Ishikawa (cell line): Measurements from ENCODE around the gene GTF2I.
A peak's percentile ranks its signal among the peaks of the same experiment; 100 is the strongest.

ENCODE experiments used
- CEBPB ChIP-seq: IDR thresholded peaks from 2 replicates; pipeline ENCODE4 v1.6.1; 2012
- CREB1 ChIP-seq: IDR thresholded peaks from 2 replicates; pipeline ENCODE4 v1.6.1; 2012; ENCODE audit warnings: low read depth
- EGR1 ChIP-seq: IDR thresholded peaks from 2 replicates; pipeline ENCODE4 v1.6.1; 2012
- EP300 ChIP-seq: IDR thresholded peaks from 2 replicates; pipeline ENCODE4 v1.6.1; 2012; ENCODE audit warnings: borderline replicate concordance
- FOXM1 ChIP-seq: IDR thresholded peaks from 2 replicates; pipeline ENCODE4 v1.6.1; 2012; ENCODE audit warnings: low read depth, borderline replicate concordance
- NFIC ChIP-seq: IDR thresholded peaks from 2 replicates; pipeline ENCODE4 v1.6.1; 2012
- RAD21 ChIP-seq: IDR thresholded peaks from 2 replicates; pipeline ENCODE4 v1.6.1; 2012; ENCODE audit warnings: low read depth
- TAF1 ChIP-seq: IDR thresholded peaks from 2 replicates; pipeline ENCODE4 v1.6.1; 2012; ENCODE audit warnings: low read depth, mild to moderate bottlenecking
- TCF12 ChIP-seq: IDR thresholded peaks from 2 replicates; pipeline ENCODE4 v1.6.1; 2012; ENCODE audit warnings: low read depth
- TEAD4 ChIP-seq: IDR thresholded peaks from 2 replicates; pipeline ENCODE4 v1.6.1; 2012
- YY1 ChIP-seq: IDR thresholded peaks from 2 replicates; pipeline ENCODE4 v1.6.1; 2012; ENCODE audit warnings: low read depth
- ZBTB7A ChIP-seq: IDR thresholded peaks from 2 replicates; pipeline ENCODE4 v1.6.1; 2012; ENCODE audit warnings: low read depth
- TF ChIP-seq, protein P1 (sequence below): IDR thresholded peaks from 2 replicates; pipeline ENCODE4 v1.6.1; 2012; ENCODE audit warnings: low read depth, mild to moderate bottlenecking
- TF ChIP-seq, protein P2 (sequence below): IDR thresholded peaks from 2 replicates; pipeline ENCODE4 v1.6.1; 2012
- TF ChIP-seq, protein P3 (sequence below): IDR thresholded peaks from 2 replicates; pipeline ENCODE4 v1.6.1; 2012

Gene GTF2I

DNA sequence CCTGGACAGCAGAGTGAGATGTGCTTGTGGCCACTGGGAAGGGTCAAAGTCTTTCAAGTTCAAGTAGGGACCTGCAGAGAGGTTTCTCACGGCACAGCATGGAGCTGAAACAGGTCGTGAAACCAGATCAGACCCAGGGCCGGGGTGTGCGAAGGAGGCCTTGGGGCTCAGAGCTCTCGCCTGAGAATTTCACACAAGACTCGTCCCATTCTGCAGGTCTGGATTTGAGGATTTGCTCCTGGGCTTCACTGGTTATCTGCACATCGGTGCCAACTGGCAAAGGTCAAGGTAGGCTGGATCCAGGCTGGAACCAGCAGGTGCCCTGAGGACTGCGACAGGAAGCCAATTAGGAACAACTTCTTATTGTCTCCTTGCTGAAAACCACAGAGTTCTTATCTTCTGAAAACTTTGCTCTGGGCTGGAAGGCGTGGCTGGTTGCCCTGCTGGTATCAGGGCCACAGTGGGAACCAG, 24.0 kb upstream of the GTF2I start:
- TF ChIP-seq, protein P1, sequence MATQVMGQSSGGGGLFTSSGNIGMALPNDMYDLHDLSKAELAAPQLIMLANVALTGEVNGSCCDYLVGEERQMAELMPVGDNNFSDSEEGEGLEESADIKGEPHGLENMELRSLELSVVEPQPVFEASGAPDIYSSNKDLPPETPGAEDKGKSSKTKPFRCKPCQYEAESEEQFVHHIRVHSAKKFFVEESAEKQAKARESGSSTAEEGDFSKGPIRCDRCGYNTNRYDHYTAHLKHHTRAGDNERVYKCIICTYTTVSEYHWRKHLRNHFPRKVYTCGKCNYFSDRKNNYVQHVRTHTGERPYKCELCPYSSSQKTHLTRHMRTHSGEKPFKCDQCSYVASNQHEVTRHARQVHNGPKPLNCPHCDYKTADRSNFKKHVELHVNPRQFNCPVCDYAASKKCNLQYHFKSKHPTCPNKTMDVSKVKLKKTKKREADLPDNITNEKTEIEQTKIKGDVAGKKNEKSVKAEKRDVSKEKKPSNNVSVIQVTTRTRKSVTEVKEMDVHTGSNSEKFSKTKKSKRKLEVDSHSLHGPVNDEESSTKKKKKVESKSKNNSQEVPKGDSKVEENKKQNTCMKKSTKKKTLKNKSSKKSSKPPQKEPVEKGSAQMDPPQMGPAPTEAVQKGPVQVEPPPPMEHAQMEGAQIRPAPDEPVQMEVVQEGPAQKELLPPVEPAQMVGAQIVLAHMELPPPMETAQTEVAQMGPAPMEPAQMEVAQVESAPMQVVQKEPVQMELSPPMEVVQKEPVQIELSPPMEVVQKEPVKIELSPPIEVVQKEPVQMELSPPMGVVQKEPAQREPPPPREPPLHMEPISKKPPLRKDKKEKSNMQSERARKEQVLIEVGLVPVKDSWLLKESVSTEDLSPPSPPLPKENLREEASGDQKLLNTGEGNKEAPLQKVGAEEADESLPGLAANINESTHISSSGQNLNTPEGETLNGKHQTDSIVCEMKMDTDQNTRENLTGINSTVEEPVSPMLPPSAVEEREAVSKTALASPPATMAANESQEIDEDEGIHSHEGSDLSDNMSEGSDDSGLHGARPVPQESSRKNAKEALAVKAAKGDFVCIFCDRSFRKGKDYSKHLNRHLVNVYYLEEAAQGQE: no peak
- TF ChIP-seq, protein P2, sequence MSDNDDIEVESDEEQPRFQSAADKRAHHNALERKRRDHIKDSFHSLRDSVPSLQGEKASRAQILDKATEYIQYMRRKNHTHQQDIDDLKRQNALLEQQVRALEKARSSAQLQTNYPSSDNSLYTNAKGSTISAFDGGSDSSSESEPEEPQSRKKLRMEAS: no peak
- TF ChIP-seq, protein P3, sequence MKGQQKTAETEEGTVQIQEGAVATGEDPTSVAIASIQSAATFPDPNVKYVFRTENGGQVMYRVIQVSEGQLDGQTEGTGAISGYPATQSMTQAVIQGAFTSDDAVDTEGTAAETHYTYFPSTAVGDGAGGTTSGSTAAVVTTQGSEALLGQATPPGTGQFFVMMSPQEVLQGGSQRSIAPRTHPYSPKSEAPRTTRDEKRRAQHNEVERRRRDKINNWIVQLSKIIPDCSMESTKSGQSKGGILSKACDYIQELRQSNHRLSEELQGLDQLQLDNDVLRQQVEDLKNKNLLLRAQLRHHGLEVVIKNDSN: no peak
- TF ChIP-seq CEBPB (no peak), CREB1 (no peak), RAD21 (no peak), TAF1 (no peak), NFIC (no peak), FOXM1 (no peak), YY1 (no peak), EP300 (no peak), TEAD4 (no peak), ZBTB7A (no peak), TCF12 (no peak), EGR1 (no peak)

DNA sequence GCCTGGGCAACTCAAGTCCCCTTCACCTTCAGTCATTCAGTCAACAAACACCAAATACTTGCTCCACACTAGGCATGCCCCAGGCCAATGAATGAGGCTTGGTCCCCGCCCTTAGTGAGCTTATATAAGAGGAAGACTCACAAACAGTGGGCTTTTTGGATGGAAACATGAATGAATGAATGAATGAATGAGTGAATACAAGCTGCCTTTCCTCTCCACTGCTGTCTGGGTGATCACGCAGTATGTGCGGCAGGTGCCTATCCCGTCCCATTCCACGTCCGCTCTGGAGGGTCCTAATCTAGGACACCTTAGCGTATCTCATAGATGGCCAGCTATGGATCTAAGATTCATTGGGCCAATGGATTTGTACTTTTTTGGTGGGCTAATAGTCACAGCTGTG, 19.8 kb upstream of the GTF2I start:
- TF ChIP-seq TEAD4 (no peak), TAF1 (no peak)

DNA sequence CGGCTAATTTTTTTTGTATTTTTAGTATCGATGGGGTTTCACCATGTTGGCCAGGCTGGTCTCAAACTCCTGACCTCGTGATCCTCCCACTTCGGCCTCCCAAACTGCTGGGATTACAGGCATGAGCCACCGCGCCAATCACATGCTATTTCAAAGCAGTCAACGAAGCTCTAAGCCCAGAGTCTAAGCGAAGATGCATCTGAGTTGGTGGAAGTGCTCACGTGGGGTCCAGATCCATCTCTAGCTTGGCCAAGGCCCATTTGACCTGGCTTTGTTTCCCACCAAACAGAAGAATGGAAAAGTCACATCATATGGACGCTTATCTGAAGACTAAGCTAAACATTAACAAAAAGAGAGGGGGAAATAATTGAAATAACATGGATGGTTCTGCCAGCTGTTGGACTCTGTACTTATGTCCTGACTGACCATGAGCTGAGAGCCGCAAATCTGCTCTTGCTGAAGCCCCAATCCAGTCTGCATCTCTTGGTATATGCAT, 3.8 kb upstream of the GTF2I start:
- TF ChIP-seq TCF12: no peak
- TF ChIP-seq, protein P3: no peak
- no peak for TF ChIP-seq ZBTB7A
- TF ChIP-seq YY1: no peak
- TF ChIP-seq CREB1: no peak
- no peak for TF ChIP-seq TAF1
- no peak for TF ChIP-seq EGR1
- no peak for TF ChIP-seq CEBPB
- no peak for TF ChIP-seq EP300
- TF ChIP-seq, protein P2: no peak
- no peak for TF ChIP-seq NFIC
- TF ChIP-seq FOXM1: no peak
- TF ChIP-seq, protein P1: no peak
- TF ChIP-seq TEAD4: no peak

DNA sequence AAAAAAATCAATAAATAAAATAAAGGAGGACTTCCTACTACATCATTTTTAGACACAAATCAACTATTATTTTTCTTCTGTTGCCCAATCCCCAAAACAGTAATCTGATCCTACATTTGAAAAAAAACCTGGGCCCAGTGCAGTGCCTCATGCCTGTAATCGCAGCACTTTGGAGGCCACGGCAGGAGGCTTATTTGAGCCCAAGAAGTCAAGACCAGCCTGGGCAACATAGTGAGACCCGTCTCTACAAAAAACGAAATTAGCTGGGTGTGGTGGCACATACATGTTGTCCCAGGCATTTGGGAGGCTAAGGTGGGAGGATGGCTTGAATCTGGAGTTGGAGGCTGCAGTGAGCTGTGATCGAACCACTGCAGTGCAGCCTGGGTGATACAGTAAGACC, 2.7 kb upstream of the GTF2I start:
- TF ChIP-seq NFIC (no peak), ZBTB7A (no peak), CEBPB (peak; percentile 38; the same call in 1 of the 2 replicates)

DNA sequence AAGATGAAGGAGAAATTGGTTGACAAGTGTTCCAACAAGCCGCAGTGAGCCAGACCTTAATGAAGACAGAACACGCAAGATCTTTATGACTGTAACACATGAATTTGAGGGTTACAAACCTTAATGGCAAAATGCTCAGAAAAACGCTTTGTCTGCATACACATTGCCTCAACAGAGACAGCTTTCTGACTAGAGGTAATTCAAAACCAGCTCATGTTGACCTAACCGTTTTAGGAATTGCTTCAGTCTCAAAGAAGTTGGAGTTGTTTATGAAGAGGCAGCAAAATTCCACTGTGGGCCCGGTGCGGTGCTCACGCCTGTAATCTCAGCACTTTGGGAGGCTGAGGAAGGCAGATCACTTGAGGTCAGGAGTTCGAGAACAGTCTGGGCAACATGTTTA, 2.2 kb upstream of the GTF2I start:
- TF ChIP-seq EGR1 (no peak), EP300 (no peak), TCF12 (no peak), YY1 (no peak), ZBTB7A (no peak), CEBPB (no peak), CREB1 (no peak), TEAD4 (no peak), FOXM1 (no peak), NFIC (no peak), RAD21 (no peak), TAF1 (no peak)
- TF ChIP-seq, protein P2: no peak
- TF ChIP-seq, protein P1: no peak
- TF ChIP-seq, protein P3: no peak
